ENCODE results near the gene TESK2. TPM values are rescaled to one million over a fixed set of nuclear protein-coding genes. Genes with fewer than 3 reads are reported as not detected.

Gene TESK2
- total and polyA plus RNA-seq, 2 of the 8 experiments (the other 6 are each of a cell fraction or from before 2014, with no cell fraction given), result 10.8 to 12.6 TPM

DNA sequence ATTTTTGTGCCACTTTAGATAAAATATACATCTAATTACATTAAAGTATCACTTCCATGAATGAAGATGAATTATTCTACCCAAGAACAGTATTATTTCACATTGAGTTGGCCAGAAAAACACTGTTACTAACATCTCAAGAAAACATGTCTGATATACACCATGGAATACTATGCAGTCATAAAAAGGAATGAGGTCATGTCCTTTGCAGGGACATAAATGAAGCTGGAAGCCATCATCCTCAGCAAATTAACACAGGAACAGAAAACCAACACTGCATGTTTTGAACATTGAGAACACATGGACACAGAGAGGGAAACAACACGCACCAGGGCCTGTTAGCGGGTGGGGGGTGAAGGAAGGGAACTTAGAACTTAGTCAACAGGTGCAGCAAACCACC is 69.0 kb downstream of the TESK2 start:
- CTCF ChIA-PET (ENCODE audit: partially characterized antibody), result interaction anchor here (0.5 to 1.1 kb wide), 2 partner anchors 39 to 1738 kb away, joined by 3 to 5 read pairs; no protein-coding TSS in a partner anchor
- FAIRE-seq, result no peak
- no peak for TF ChIP-seq TBP (IDR thresholded peaks at IDR 0.05; ENCODE audit: low read depth, low read length)
- no peak for TF ChIP-seq TEAD4 (IDR thresholded peaks at IDR 0.05; ENCODE audit: low read depth, low read length)
- no peak for TF ChIP-seq RFX5 (IDR thresholded peaks at IDR 0.05; ENCODE audit: borderline replicate concordance, low read depth, low read length)
- TF ChIP-seq CBX8 (IDR thresholded peaks at IDR 0.05; ENCODE audit: borderline replicate concordance, low read depth, low read length), result no peak
- TF ChIP-seq SAP30 (IDR thresholded peaks at IDR 0.05; ENCODE audit: insufficient read depth, insufficient replicate concordance, low read length), result no peak
- TF ChIP-seq SUZ12 (IDR thresholded peaks at IDR 0.05; ENCODE audit: low read length), result no peak
- no peak for TF ChIP-seq BCL11A (IDR thresholded peaks at IDR 0.05; ENCODE audit: low read depth in 2 of 2, low read length in 2 of 2)
- TF ChIP-seq SP1 (IDR thresholded peaks at IDR 0.05; ENCODE audit: low read depth, low read length), result no peak
- TF ChIP-seq EGR1 (IDR thresholded peaks at IDR 0.05; ENCODE audit: borderline replicate concordance, low read depth, low read length), result no peak
- no peak for TF ChIP-seq CHD1 (IDR thresholded peaks at IDR 0.05; ENCODE audit: low read depth, low read length)
- TF ChIP-seq EP300 (IDR thresholded peaks at IDR 0.05; ENCODE audit: borderline replicate concordance in 1 of 2, low read depth in 2 of 2, low read length in 2 of 2), result no peak
- TF ChIP-seq, protein P1, sequence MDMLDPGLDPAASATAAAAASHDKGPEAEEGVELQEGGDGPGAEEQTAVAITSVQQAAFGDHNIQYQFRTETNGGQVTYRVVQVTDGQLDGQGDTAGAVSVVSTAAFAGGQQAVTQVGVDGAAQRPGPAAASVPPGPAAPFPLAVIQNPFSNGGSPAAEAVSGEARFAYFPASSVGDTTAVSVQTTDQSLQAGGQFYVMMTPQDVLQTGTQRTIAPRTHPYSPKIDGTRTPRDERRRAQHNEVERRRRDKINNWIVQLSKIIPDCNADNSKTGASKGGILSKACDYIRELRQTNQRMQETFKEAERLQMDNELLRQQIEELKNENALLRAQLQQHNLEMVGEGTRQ (IDR thresholded peaks at IDR 0.05; ENCODE audit: low read length), result no peak

More for the DNA sequence above, 69.0 kb downstream of the TESK2 start:
- Histone ChIP-seq H2AK5ac (ENCODE audit: low read depth, low read length) (no peak overlapping the region), H3K14ac (ENCODE audit: insufficient read length) (no peak overlapping the region), H4K91ac (replicated peaks; ENCODE audit: insufficient read length, low read length) (no peak overlapping the region), H3K23ac (ENCODE audit: insufficient read length) (no peak overlapping the region), H3K79me1 (ENCODE audit: low read depth, low read length) (no peaks in the 10 kb centered on the region), H3K79me2 (ENCODE audit: control insufficient read depth in 1 of 2, insufficient read depth in 2 of 2, low read length in 2 of 2) (no peaks in the 10 kb centered on the region), H3K4me1 (replicated peaks in 1 of 4; ENCODE audit: control insufficient read depth in 3 of 4, insufficient read depth in 4 of 4, low read length in 3 of 4) (no peaks in the 10 kb centered on the region), H2BK20ac (ENCODE audit: low read length) (no peak overlapping the region), H3K23me2 (ENCODE audit: low read depth, low read length) (no peaks in the 10 kb centered on the region), H3K4me2 (ENCODE audit: insufficient read depth in 1 of 2, low read depth in 2 of 2, low read length in 2 of 2) (no peak overlapping the region), H3K56ac (replicated peaks; ENCODE audit: insufficient read length, low read depth, low read length) (no peak overlapping the region), H3K9ac (replicated peaks in 1 of 4; ENCODE audit: extremely low read depth in 1 of 4, low read depth in 3 of 4, low read length in 3 of 4) (no peak overlapping the region), H3K9me3 (ENCODE audit: insufficient read depth in 2 of 2, low read depth in 1 of 2, low read length in 1 of 2) (no peaks in the 10 kb centered on the region), H3K4ac (replicated peaks; ENCODE audit: insufficient read length, low read depth, low read length) (no peak overlapping the region), H3K27me3 (replicated peaks in 1 of 4; ENCODE audit: control insufficient read depth in 3 of 4, extremely low read depth in 1 of 4, insufficient read depth in 3 of 4, low read length in 3 of 4) (no peaks in the 10 kb centered on the region), H3K36me3 (ENCODE audit: control insufficient read depth in 2 of 4, insufficient read depth in 4 of 4, low read length in 3 of 4) (peaks cover 0 to 5% (median 0%) of the 10 kb centered on the region in 4 experiments; a peak in 1 of 8 replicates), H3K27ac (ENCODE audit: low read depth, low read length) (no peak overlapping the region), H4K8ac (ENCODE audit: extremely low read depth, insufficient read depth, low read length) (no peak overlapping the region), H2BK15ac (ENCODE audit: low read length) (no peak overlapping the region), H3K4me3 (ENCODE audit: extremely low read depth in 1 of 4, insufficient read depth in 2 of 4, low read depth in 3 of 4, low read length in 4 of 4) (no peak overlapping the region), H4K20me1 (replicated peaks in 1 of 2; ENCODE audit: control insufficient read depth in 1 of 2, insufficient read depth in 2 of 2, low read length in 2 of 2) (no peaks in the 10 kb centered on the region), H3K18ac (ENCODE audit: extremely low read depth, low read length) (no peak overlapping the region), H2BK120ac (replicated peaks; ENCODE audit: low read depth, low read length) (no peak overlapping the region), H2BK5ac (ENCODE audit: low read depth, low read length) (no peak overlapping the region), H2BK12ac (ENCODE audit: low read depth, low read length) (no peak overlapping the region), H2AFZ (ENCODE audit: low read length) (no peak overlapping the region), H4K5ac (ENCODE audit: insufficient read length, low read depth, low read length) (no peak overlapping the region)
- no peak for DNase-seq (ENCODE audit: low read depth in 1 of 2, low spot score in 2 of 2)
- WGBS, 2 experiments (ENCODE audit: extremely low coverage in 1 of 2, insufficient coverage in 1 of 2, insufficient read length in 1 of 2, insufficient replicate concordance in 2 of 2, low coverage in 1 of 2, low lambda C conversion rate in 2 of 2, missing lambda C conversion rate in 1 of 2), result 88% methylated on average over 2 of the region's 2 CpGs; no CpG with 5 or more reads in 1 of the 2 experiments
- POLR2A ChIA-PET (ENCODE audit: partially characterized antibody), result no interaction called here
